Measurements from ENCODE around the gene AMIGO2.

AMIGO2 gene

GRCh38 chr12:47033081-47033480 lies 46.7 kb downstream of the AMIGO2 start:
- no peak for DNase-seq (ENCODE audit: low read depth)

- no peak for DNase-seq (ENCODE audit: low read depth)
These were observed 47.1 kb downstream of the AMIGO2 start for GRCh38 chr12:47032644-47033043.

DNA sequence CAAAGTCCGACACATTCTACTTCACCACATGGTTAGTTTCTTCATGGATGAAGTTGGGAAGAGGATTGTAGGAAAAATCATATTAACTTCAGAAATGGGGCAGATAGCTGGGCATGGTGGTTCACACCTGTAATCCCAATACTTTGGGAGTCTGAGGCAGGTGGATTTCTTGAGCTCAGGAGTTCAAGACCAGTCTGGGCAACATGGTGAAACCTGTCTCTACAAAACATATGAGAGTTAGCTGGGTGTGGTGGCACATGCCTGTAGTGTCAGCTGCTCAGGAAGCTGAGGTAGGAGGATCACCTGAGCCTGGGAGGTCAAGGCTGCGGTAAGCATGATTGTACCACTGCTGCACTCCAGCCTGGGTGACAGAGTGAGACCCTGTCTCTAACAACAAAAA lies 49.9 kb downstream of the AMIGO2 start:
- no peak for DNase-seq (ENCODE audit: low read depth)

DNA sequence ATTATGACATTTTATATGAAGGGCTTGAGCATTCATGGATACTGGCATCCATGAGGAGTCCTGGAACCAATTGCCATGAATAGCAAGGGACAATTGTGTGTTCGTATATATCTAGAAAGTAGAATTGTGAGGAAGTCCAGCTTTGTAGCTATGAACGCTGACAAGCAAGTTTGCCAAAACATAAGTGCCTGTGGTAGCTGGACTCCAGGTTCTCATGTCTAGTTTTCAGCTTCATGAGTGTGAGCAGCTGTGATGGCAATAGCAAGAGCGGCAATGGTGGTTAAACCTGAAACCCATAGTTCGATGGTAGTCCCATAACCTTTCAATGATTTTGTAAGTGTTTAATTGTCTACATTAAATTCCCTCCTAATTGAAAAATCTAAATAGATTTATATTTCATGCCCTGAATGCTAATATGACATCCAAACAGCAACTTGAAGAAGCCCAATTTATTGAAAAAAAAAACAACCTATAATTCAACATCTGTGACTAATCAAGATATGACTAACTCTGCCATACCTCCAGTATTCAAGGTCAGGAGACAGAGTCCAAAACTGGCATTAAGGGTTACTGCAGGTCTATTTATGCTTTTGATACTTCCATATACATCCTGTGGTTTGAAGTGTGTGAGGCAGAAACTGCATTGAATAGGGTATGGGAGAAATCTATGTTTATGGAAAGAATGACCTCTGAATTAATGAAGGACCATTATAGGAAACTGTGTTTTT lies 50.6 kb downstream of the AMIGO2 start:
- DNase-seq (ENCODE audit: low read depth) = no peak

GRCh38 chr12:47028186-47028585 lies 51.6 kb downstream of the AMIGO2 start:
- DNase-seq (ENCODE audit: low read depth) = no peak

All from non-pigmented ciliary epithelial cell (primary cell).